Measurements from ENCODE around the gene YAP1. TPM values are rescaled to one million over a fixed set of nuclear protein-coding genes. Genes with fewer than 3 reads are reported as not detected.
A peak's percentile ranks its signal among the peaks of the same experiment; 100 is the strongest.

YAP1 gene
- total and polyA plus RNA-seq, 4 donors = 49.4 to 110 (median 64.1) TPM

DNA sequence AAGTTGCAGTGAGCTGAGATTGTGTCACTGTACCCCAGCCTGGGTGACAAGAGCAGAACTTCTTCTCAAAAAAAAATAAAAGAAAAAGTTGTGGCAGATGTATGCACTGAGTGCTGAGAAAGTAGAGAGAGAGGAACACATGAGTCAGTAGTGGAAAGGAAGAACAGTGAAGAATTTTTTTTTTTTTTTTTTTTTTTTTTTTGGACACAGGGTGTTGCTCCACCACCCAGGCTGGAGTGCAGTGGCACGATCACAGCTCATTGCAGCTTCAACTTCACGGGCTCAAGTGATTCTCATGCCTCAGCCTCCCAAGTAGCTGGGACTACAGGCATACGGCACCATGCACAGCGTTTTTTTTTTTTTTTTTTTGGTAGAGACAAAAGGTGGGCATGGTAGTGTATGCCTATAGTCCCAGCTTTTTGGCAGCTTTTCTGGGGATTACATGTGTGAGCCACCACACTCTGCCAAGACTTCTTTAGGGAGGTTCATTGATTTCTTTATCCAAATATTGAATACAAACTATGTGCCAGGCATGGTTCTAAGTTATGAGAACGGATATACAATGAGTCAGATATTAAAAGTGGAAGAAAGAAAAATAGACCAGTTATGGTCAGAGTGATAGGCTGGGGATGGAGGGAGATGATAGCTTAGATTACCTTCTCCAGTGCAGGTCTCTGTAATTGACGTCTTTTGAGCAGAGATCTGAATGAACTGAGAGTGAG lies 62.0 kb downstream of the YAP1 start:
- no peak for DNase-seq (ENCODE audit: low read depth in 4 of 6, low spot score in 6 of 6)
- H3K4me1 ChIP-seq (ENCODE audit: control insufficient read depth, insufficient read depth, low read length) = no peaks in the 10 kb centered on the region
- H3K27me3 ChIP-seq (ENCODE audit: control insufficient read depth, insufficient read depth, low read length) = no peaks in the 10 kb centered on the region
- H3K27ac ChIP-seq (ENCODE audit: low read depth, low read length) = no peak overlapping the region
- no peaks in the 10 kb centered on the region for H3K36me3 ChIP-seq (ENCODE audit: control insufficient read depth, insufficient read depth, low read length)
- 83% methylated on average over 2 of the region's 6 CpGs for WGBS (ENCODE audit: insufficient coverage)
- no peak overlapping the region for H3K4me3 ChIP-seq (ENCODE audit: low read depth, low read length)
- H3K9me3 ChIP-seq (ENCODE audit: control insufficient read depth, insufficient read depth, low read length) = no peaks in the 10 kb centered on the region

DNA sequence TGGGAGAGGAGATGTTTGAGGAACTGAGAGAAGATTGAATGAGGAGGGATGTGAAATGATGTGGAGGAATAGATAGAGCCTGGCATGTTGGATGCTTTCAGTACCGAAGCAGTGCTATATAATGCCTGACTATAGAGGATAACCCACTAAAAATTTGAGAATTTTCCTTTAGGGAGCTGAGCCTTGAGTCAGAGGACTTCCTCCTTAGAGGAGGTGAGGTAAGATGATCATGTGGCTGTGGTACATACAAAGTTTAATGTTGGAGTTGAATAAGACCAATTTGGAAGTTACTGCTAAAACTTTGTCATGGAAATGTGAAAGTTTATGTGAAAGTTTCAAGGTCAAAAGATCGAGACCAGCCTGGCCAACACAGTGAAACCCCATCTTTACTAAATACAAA lies 66.9 kb downstream of the YAP1 start:
- no peak overlapping the region for H3K4me3 ChIP-seq (ENCODE audit: low read depth, low read length)
- no peaks in the 10 kb centered on the region for H3K9me3 ChIP-seq (ENCODE audit: control insufficient read depth, insufficient read depth, low read length)
- no CpG with 5 or more reads among the region's 2 CpGs for WGBS (ENCODE audit: insufficient coverage)
- H3K4me1 ChIP-seq (ENCODE audit: control insufficient read depth, insufficient read depth, low read length) = no peaks in the 10 kb centered on the region
- H3K27me3 ChIP-seq (ENCODE audit: control insufficient read depth, insufficient read depth, low read length) = no peaks in the 10 kb centered on the region
- DNase-seq (ENCODE audit: low read depth in 4 of 6, low spot score in 6 of 6) = no peak
- no peak overlapping the region for H3K27ac ChIP-seq (ENCODE audit: low read depth, low read length)
- no peaks in the 10 kb centered on the region for H3K36me3 ChIP-seq (ENCODE audit: control insufficient read depth, insufficient read depth, low read length)

- H3K36me3 ChIP-seq (ENCODE audit: control insufficient read depth, insufficient read depth, low read length) = no peaks in the 10 kb centered on the region
- H3K27me3 ChIP-seq (ENCODE audit: control insufficient read depth, insufficient read depth, low read length) = no peaks in the 10 kb centered on the region
- no peak overlapping the region for H3K4me3 ChIP-seq (ENCODE audit: low read depth, low read length)
- H3K9me3 ChIP-seq (ENCODE audit: control insufficient read depth, insufficient read depth, low read length) = no peaks in the 10 kb centered on the region
- WGBS (ENCODE audit: insufficient coverage) = 92% methylated on average over 2 of the region's 4 CpGs
- no peaks in the 10 kb centered on the region for H3K4me1 ChIP-seq (ENCODE audit: control insufficient read depth, insufficient read depth, low read length)
- no peak overlapping the region for H3K27ac ChIP-seq (ENCODE audit: low read depth, low read length)
- DNase-seq (ENCODE audit: low read depth in 4 of 6, low spot score in 6 of 6) = no peak
These were observed 67.9 kb downstream of the YAP1 start for GRCh38 chr11:102177974-102178631.

GRCh38 chr11:102179371-102179770 lies 69.1 kb downstream of the YAP1 start:
- Histone ChIP-seq H3K9me3 (ENCODE audit: control insufficient read depth, insufficient read depth, low read length) (no peaks in the 10 kb centered on the region), H3K27ac (ENCODE audit: low read depth, low read length) (no peak overlapping the region), H3K36me3 (ENCODE audit: control insufficient read depth, insufficient read depth, low read length) (no peaks in the 10 kb centered on the region), H3K4me1 (ENCODE audit: control insufficient read depth, insufficient read depth, low read length) (no peaks in the 10 kb centered on the region), H3K27me3 (ENCODE audit: control insufficient read depth, insufficient read depth, low read length) (no peaks in the 10 kb centered on the region), H3K4me3 (ENCODE audit: low read depth, low read length) (no peak overlapping the region)
- 88% methylated on average over 1 of the region's 4 CpGs for WGBS (ENCODE audit: insufficient coverage)
- DNase-seq (ENCODE audit: low read depth in 4 of 6, low spot score in 6 of 6) = no peak

DNA sequence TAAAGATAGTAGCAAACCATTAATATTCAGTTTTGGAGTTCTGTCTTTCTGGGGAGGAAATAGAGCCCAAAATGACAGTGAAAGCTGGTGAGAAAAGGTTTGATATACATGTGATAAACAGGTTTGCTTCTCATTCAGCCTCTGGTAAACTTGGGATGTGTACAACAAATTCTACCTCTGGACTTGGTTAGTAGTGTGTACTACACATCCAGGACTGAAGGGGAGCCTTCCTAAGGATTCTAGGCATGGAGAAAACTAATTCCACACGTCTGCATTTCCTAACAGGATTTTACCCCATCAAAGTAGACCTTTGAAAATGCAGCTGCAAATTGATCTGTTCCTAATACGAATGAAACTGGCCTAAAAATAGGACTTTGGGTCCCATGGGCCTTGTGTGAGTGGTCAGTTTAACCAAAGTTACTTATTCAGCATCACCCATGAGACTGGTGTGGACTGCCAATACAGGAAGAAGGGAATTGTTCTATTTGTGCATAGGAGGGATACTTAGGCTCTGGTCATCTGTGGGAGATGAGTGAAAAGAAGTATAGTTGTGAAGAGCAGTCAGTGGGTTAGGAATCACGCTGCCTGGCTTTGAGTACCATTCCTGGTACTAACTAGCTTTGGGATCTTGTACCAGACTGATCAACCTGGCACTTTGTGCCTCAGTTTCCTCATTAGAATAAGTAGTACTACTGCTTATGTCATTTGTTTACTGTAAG lies 74.2 kb downstream of the YAP1 start:
- no peaks in the 10 kb centered on the region for H3K4me1 ChIP-seq (ENCODE audit: control insufficient read depth, insufficient read depth, low read length)
- no peaks in the 10 kb centered on the region for H3K36me3 ChIP-seq (ENCODE audit: control insufficient read depth, insufficient read depth, low read length)
- 100% methylated on average over 2 of the region's 3 CpGs for WGBS (ENCODE audit: insufficient coverage)
- no peak overlapping the region for H3K4me3 ChIP-seq (ENCODE audit: low read depth, low read length)
- H3K9me3 ChIP-seq (ENCODE audit: control insufficient read depth, insufficient read depth, low read length) = no peaks in the 10 kb centered on the region
- H3K27ac ChIP-seq (ENCODE audit: low read depth, low read length) = no peak overlapping the region
- H3K27me3 ChIP-seq (ENCODE audit: control insufficient read depth, insufficient read depth, low read length) = no peaks in the 10 kb centered on the region
- DNase-seq (ENCODE audit: low read depth in 4 of 6, low spot score in 6 of 6) = no peak

GRCh38 chr11:102186551-102187191 lies 76.4 kb downstream of the YAP1 start:
- WGBS (ENCODE audit: insufficient coverage) = 30% methylated on average over 3 of the region's 6 CpGs
- no peaks in the 10 kb centered on the region for H3K27me3 ChIP-seq (ENCODE audit: control insufficient read depth, insufficient read depth, low read length)
- peak in 2 of 6 donors; percentile 23 to 57 for DNase-seq (ENCODE audit: low read depth in 4 of 6, low spot score in 6 of 6)
- H3K27ac ChIP-seq (ENCODE audit: low read depth, low read length) = peak overlapping the region; percentile 64
- no peaks in the 10 kb centered on the region for H3K36me3 ChIP-seq (ENCODE audit: control insufficient read depth, insufficient read depth, low read length)
- no peak overlapping the region for H3K4me3 ChIP-seq (ENCODE audit: low read depth, low read length)
- no peaks in the 10 kb centered on the region for H3K4me1 ChIP-seq (ENCODE audit: control insufficient read depth, insufficient read depth, low read length)
- no peaks in the 10 kb centered on the region for H3K9me3 ChIP-seq (ENCODE audit: control insufficient read depth, insufficient read depth, low read length)

- H3K36me3 ChIP-seq (ENCODE audit: control insufficient read depth, insufficient read depth, low read length) = no peaks in the 10 kb centered on the region
- DNase-seq (ENCODE audit: low read depth in 4 of 6, low spot score in 6 of 6) = peak in 2 of 6 donors; percentile 21 to 79
- H3K4me1 ChIP-seq (ENCODE audit: control insufficient read depth, insufficient read depth, low read length) = no peaks in the 10 kb centered on the region
- no peaks in the 10 kb centered on the region for H3K9me3 ChIP-seq (ENCODE audit: control insufficient read depth, insufficient read depth, low read length)
- WGBS (ENCODE audit: insufficient coverage) = 0% methylated on average over 1 of the region's 8 CpGs
- peak overlapping the region; percentile 67 for H3K27ac ChIP-seq (ENCODE audit: low read depth, low read length)
- H3K27me3 ChIP-seq (ENCODE audit: control insufficient read depth, insufficient read depth, low read length) = no peaks in the 10 kb centered on the region
- H3K4me3 ChIP-seq (ENCODE audit: low read depth, low read length) = no peak overlapping the region
These were observed 77.3 kb downstream of the YAP1 start for GRCh38 chr11:102187416-102188151.

- WGBS (ENCODE audit: insufficient coverage) = no CpG with 5 or more reads among the region's 5 CpGs
- H3K36me3 ChIP-seq (ENCODE audit: control insufficient read depth, insufficient read depth, low read length) = no peaks in the 10 kb centered on the region
These were observed 78.2 kb downstream of the YAP1 start for GRCh38 chr11:102188488-102188887.

DNA sequence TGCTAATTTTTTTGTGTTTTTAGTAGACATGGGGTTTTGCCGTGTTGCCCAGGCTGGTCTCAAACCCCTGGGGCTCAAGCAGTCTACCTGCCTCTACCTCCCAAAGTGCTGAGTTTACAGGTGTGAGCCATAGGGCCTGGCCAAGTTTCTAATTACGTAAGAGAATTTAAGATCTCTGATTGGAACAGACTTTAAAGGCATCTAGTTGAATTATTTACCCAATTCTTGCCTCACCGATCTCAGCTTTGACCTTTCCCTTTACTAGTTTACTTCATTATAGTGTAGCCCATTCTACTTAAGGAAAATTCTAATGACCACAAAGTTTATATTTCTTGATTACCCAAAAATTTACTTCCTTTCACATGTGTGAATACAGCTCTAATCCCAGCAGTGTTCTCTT lies 81.6 kb downstream of the YAP1 start:
- Histone ChIP-seq H3K27me3 (ENCODE audit: control insufficient read depth, insufficient read depth, low read length) (no peaks in the 10 kb centered on the region), H3K27ac (ENCODE audit: low read depth, low read length) (no peak overlapping the region), H3K36me3 (ENCODE audit: control insufficient read depth, insufficient read depth, low read length) (no peaks in the 10 kb centered on the region), H3K9me3 (ENCODE audit: control insufficient read depth, insufficient read depth, low read length) (no peaks in the 10 kb centered on the region), H3K4me3 (ENCODE audit: low read depth, low read length) (no peak overlapping the region), H3K4me1 (ENCODE audit: control insufficient read depth, insufficient read depth, low read length) (no peaks in the 10 kb centered on the region)
- DNase-seq (ENCODE audit: low read depth in 4 of 6, low spot score in 6 of 6) = no peak
- WGBS (ENCODE audit: insufficient coverage) = no CpG with 5 or more reads among the region's 3 CpGs

More at GRCh38 chr11:102188488-102188887, 78.2 kb downstream of the YAP1 start:
- no peaks in the 10 kb centered on the region for H3K9me3 ChIP-seq (ENCODE audit: control insufficient read depth, insufficient read depth, low read length)
- no peak for DNase-seq (ENCODE audit: low read depth in 4 of 6, low spot score in 6 of 6)
- no peak overlapping the region for H3K27ac ChIP-seq (ENCODE audit: low read depth, low read length)
- no peaks in the 10 kb centered on the region for H3K4me1 ChIP-seq (ENCODE audit: control insufficient read depth, insufficient read depth, low read length)
- H3K4me3 ChIP-seq (ENCODE audit: low read depth, low read length) = no peak overlapping the region
- H3K27me3 ChIP-seq (ENCODE audit: control insufficient read depth, insufficient read depth, low read length) = no peaks in the 10 kb centered on the region
